Sigmoid colon (tissue), 4 donors: ENCODE data around the gene FBXW12.

Experiments
- CTCF ChIP-seq, 4 experiments: fragments of 450-650 bp in 3 of 4; fragments of 200-600 bp in 1 of 4; IDR thresholded peaks; one replicate each; pipeline ENCODE4 v1.5.1; 2016 to 2019; ENCODE audit warnings: antibody characterized with exemption in 4 of 4, mild to moderate bottlenecking in 3 of 4, moderate library complexity in 2 of 4
- EP300 ChIP-seq, 4 donors: sonication (generic); formaldehyde crosslinking; IDR thresholded peaks; one replicate each; pipeline ENCODE4 v1.6.1; 2017; ENCODE audit warnings: antibody characterized with exemption in 4 of 4
- POLR2A ChIP-seq, 2 donors: fragments of 450-650 bp; IDR thresholded peaks; one replicate each; pipeline ENCODE4 v1.6.1; 2016; ENCODE audit warnings: antibody characterized with exemption in 2 of 2, mild to moderate bottlenecking in 2 of 2, moderate library complexity in 2 of 2
- POLR2AphosphoS5 ChIP-seq, 4 donors: sonication (generic); formaldehyde crosslinking; IDR thresholded peaks; one replicate each; pipeline ENCODE4 v1.6.1; 2017; ENCODE audit warnings: antibody characterized with exemption in 4 of 4

- TF ChIP-seq CTCF (IDR thresholded peaks at IDR 0.05) (no peak), POLR2A (IDR thresholded peaks at IDR 0.05) (no peak), POLR2AphosphoS5 (IDR thresholded peaks at IDR 0.05) (no peak), EP300 (IDR thresholded peaks at IDR 0.05) (no peak)
These were observed 19.5 kb upstream of the FBXW12 start for GRCh38 chr3:48352546-48352945.
